ENCODE data around the gene ADAP1. TPM values are rescaled to one million over a fixed set of nuclear protein-coding genes. Genes with fewer than 3 reads are reported as not detected.

ADAP1 gene
- total RNA-seq, 1 experiment from 2014 or later, result 34.0 TPM

GRCh38 chr7:891291-891690, 63.2 kb downstream of the ADAP1 start:
- no peak for TF ChIP-seq ZBTB33 (IDR thresholded peaks at IDR 0.05; ENCODE audit: extremely low read depth, insufficient replicate concordance, low read length)
- TF ChIP-seq JUND (IDR thresholded peaks at IDR 0.05), result no peak
- no peak for TF ChIP-seq CTCF (IDR thresholded peaks at IDR 0.05 in 2 of 3, conservative IDR thresholded peaks at IDR 0.05 in 1 of 3; ENCODE audit: borderline replicate concordance in 1 of 3, insufficient read depth in 1 of 3, low read depth in 2 of 3, low read length in 2 of 3)
- no peak for TF ChIP-seq ZNF274 (IDR thresholded peaks at IDR 0.05; ENCODE audit: low read depth, low read length)
- no peak for TF ChIP-seq CEBPB (IDR thresholded peaks at IDR 0.05; ENCODE audit: low read depth)
- Histone ChIP-seq H3K9ac (ENCODE audit: low read length) (no peak overlapping the region), H3K79me2 (ENCODE audit: insufficient read depth, low read length) (peaks cover 33% of the 10 kb centered on the region), H3K27me3 (ENCODE audit: insufficient read depth, low read length) (no peaks in the 10 kb centered on the region), H3K4me1 (ENCODE audit: control insufficient read depth in 1 of 2, insufficient read depth in 2 of 2, low read length in 2 of 2) (no peaks in the 10 kb centered on the region), H3K27ac (ENCODE audit: low read depth, low read length) (no peak overlapping the region), H3K9me3 (ENCODE audit: control insufficient read depth in 1 of 2, insufficient read depth in 1 of 2, low read depth in 1 of 2, low read length in 2 of 2) (no peaks in the 10 kb centered on the region), H2AFZ (ENCODE audit: low read depth, low read length, poor library complexity, severe bottlenecking) (no peak overlapping the region), H3K4me2 (ENCODE audit: low read length) (no peak overlapping the region), H3K9me2 (ENCODE audit: insufficient read depth) (no peaks in the 10 kb centered on the region), H3K4me3 (replicated peaks in 1 of 2; ENCODE audit: low read depth in 1 of 2, low read length in 2 of 2) (no peak overlapping the region), H3K36me3 (ENCODE audit: control insufficient read depth in 1 of 2, insufficient read depth in 2 of 2, low read length in 2 of 2) (peaks cover 4 to 31% of the 10 kb centered on the region in 2 experiments; a peak in 3 of 4 replicates), H4K20me1 (ENCODE audit: insufficient read depth) (no peaks in the 10 kb centered on the region)
- ChIA-PET POLR2A (no interaction called here), RAD21 (ENCODE audit: low non-redundant PET in 1 of 2, low total read pairs in 2 of 2, uncharacterized antibody in 2 of 2, unreplicated experiment in 2 of 2) (no interaction called here), CTCF (no interaction called here)
- DNase-seq (ENCODE audit: low read depth, low spot score), result no peak
- no TSS peak for BruUV-seq (replicated peaks)
- intact Hi-C loops (cut with micrococcal nuclease), result no loop called here
- no peak for ATAC-seq

GRCh38 chr7:890868-891267, 63.6 kb downstream of the ADAP1 start:
- peaks cover 37% of the 10 kb centered on the region for H3K79me2 ChIP-seq (ENCODE audit: insufficient read depth, low read length)
- no peak for DNase-seq (ENCODE audit: low read depth, low spot score)
- ChIA-PET RAD21 (ENCODE audit: low non-redundant PET in 1 of 2, low total read pairs in 2 of 2, uncharacterized antibody in 2 of 2, unreplicated experiment in 2 of 2) (no interaction called here), POLR2A (no interaction called here), CTCF (no interaction called here)
- BruUV-seq (replicated peaks), result no TSS peak
- no peak overlapping the region for H3K27ac ChIP-seq (ENCODE audit: low read depth, low read length)
- H3K36me3 ChIP-seq (ENCODE audit: control insufficient read depth in 1 of 2, insufficient read depth in 2 of 2, low read length in 2 of 2), result peaks cover 4 to 27% of the 10 kb centered on the region in 2 experiments; a peak in 3 of 4 replicates
- intact Hi-C loops (cut with micrococcal nuclease), result no loop called here
- no peaks in the 10 kb centered on the region for H3K9me2 ChIP-seq (ENCODE audit: insufficient read depth)
- H2AFZ ChIP-seq (ENCODE audit: low read depth, low read length, poor library complexity, severe bottlenecking), result no peak overlapping the region
- H3K9me3 ChIP-seq (ENCODE audit: control insufficient read depth in 1 of 2, insufficient read depth in 1 of 2, low read depth in 1 of 2, low read length in 2 of 2), result no peaks in the 10 kb centered on the region
- H3K9ac ChIP-seq (ENCODE audit: low read length), result no peak overlapping the region
- TF ChIP-seq ZFX (IDR thresholded peaks at IDR 0.05) (no peak), YY1 (IDR thresholded peaks at IDR 0.05; ENCODE audit: extremely low read depth, insufficient replicate concordance, low read depth, low read length) (no peak), POLR2AphosphoS5 (IDR thresholded peaks at IDR 0.05; ENCODE audit: low read depth, low read length) (no peak), SRF (IDR thresholded peaks at IDR 0.05; ENCODE audit: low read depth) (no peak), RAD21 (IDR thresholded peaks at IDR 0.05; ENCODE audit: low read depth) (no peak)
- no peaks in the 10 kb centered on the region for H3K27me3 ChIP-seq (ENCODE audit: insufficient read depth, low read length)
- H3K4me1 ChIP-seq (ENCODE audit: control insufficient read depth in 1 of 2, insufficient read depth in 2 of 2, low read length in 2 of 2), result no peaks in the 10 kb centered on the region
- no peak overlapping the region for H3K4me2 ChIP-seq (ENCODE audit: low read length)
- no peaks in the 10 kb centered on the region for H4K20me1 ChIP-seq (ENCODE audit: insufficient read depth)
- H3K4me3 ChIP-seq (replicated peaks in 1 of 2; ENCODE audit: low read depth in 1 of 2, low read length in 2 of 2), result no peak overlapping the region
- ATAC-seq, result no peak
